Forelimb muscle (tissue), 1 donor: ENCODE measurements around the gene IRGC. TPM values are rescaled to one million over a fixed set of nuclear protein-coding genes. Genes with fewer than 3 reads are reported as not detected.
"Not testable (repeated sequence)": the region's sequence is repeated elsewhere in the genome, so short reads cannot be mapped to it uniquely, and the experiment has no call there.

Source experiments
- DNase-seq: peaks from one replicate; pipeline ENCODE4 v3.0.0-alpha.2; 2013; ENCODE audit warnings: low read depth
- polyA plus RNA-seq: library from polyadenylated mRNA; unstranded; fragments of 120-200 nt; gene quantifications from one replicate; pipeline ENCODE4 v1.2.1, GENCODE V29; 2013; ENCODE audit not compliant: insufficient read length

The IRGC gene
- polyA plus RNA-seq, 1 donor = not detected

GRCh38 chr19:43754253-43754502 lies 38.3 kb downstream of the IRGC start:
- no peak for DNase-seq

GRCh38 chr19:43754503-43755255 lies 38.8 kb downstream of the IRGC start, which contains the start of gene SMG9:
SMG9 (minus strand) TSS chr19:43754962; CDS start chr19:43750741, 4,221 bp downstream.
- peak; percentile 91 for DNase-seq

DNA sequence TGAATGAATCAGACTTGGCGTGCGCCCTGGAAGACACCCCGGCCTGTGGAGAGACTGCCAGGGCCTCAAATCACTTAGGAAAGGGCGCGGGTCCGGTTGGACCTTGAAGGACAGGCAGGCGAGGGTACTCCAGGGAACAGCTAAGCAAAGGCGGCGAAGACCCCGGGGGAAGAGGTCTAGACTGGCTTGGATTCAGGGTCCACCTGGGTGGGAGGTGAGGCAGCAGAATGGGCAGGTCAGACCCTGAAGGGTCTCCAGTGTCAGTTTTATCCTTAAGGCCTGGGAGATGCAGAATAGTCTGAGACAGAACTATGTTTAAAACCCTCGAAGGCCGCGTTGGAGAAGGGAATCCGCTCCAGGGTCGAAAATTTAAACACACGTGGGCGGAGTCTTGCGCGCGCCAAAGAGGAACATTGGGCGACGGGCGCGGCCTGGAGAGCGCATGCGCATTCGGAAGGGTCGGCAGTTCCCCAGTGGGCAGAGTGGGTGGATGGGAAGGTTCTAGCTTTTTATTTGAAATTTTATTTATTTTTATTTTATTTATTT lies 39.5 kb downstream of the IRGC start:
- peak; percentile 48 for DNase-seq

- no peak for DNase-seq
Observed at GRCh38 chr19:43759515-43759914, 43.6 kb downstream of the IRGC start.

DNA sequence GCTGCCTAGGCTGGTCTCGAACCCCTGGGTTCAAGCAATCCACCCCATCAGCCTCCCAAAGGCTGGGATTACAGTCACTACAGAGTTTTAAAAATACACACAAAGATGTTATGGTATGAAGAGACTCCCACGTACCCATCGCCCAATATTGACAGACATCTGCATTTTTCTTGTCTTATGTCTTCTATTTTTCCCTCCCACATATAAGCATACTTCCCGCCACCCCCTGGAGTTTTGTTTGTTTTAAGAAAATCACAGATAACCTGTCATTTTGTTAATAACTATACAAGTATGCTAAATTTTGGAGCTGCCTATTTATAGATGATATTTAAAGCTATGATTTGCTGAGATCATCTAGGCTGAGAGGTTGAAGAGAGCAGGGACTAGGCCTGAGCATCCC lies 45.1 kb downstream of the IRGC start:
- DNase-seq = no peak

DNA sequence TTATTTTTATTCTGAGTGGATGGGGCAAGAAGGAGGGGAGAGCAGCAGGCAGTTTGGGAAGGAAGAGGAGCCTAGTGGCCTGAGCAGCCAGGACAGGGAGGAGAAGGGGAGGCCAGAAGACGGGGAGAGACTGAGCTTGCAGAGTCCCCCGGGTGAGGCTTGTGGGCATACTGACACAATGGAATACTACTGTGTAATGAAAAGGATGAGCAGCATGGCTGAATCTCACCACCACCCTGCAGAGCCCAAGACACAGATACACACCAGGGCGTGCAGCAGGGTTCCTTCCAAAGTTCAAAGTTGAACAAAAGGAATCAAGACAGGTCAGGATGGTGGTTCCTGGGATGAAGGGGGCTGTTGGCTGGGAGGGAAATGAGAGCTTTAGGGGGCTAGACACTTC lies 46.9 kb downstream of the IRGC start:
- no peak for DNase-seq

DNA sequence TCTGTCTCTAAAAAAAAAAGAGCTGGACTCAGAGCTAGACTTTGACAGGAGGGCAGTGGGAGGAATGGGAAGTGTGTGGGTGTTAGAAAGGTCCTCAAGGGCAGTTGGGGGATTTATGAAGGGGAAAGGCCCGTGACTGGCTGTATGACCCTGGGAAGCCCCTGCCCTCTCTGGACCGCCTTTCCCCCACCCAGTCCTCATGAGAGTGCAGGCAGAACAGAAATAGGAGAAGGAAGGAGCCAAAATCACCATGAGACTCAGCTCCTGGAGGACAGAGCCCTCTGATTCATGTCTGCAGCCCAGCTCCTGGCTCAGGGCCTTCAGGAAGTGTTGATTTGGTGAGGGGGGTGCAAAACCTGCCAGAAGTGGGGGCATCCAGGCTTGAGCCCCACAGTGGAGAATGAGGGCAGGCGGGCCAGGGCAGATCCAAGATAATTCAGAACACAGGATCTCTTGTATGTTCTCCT lies 47.6 kb downstream of the IRGC start:
- no peak for DNase-seq

DNA sequence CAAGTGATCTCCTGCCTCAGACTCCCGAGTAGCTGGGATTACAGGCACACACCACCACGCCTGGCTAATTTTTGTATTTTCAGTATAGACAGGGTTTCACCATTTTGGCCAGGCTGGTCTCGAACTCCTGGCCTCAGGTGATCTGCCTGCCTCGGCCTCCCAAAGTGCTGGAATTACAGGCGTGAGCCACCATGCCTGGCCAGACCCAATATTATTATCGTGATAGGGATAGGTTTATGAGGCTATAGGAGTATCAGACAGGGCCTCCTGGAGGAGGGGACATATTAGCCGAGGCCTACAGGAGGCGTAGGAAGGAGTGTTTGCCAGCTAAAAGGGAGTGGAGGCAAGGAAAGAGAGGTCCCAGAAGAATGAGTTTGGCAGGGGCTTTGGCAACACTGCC lies 48.8 kb downstream of the IRGC start:
- not testable (repeated sequence) for DNase-seq

DNA sequence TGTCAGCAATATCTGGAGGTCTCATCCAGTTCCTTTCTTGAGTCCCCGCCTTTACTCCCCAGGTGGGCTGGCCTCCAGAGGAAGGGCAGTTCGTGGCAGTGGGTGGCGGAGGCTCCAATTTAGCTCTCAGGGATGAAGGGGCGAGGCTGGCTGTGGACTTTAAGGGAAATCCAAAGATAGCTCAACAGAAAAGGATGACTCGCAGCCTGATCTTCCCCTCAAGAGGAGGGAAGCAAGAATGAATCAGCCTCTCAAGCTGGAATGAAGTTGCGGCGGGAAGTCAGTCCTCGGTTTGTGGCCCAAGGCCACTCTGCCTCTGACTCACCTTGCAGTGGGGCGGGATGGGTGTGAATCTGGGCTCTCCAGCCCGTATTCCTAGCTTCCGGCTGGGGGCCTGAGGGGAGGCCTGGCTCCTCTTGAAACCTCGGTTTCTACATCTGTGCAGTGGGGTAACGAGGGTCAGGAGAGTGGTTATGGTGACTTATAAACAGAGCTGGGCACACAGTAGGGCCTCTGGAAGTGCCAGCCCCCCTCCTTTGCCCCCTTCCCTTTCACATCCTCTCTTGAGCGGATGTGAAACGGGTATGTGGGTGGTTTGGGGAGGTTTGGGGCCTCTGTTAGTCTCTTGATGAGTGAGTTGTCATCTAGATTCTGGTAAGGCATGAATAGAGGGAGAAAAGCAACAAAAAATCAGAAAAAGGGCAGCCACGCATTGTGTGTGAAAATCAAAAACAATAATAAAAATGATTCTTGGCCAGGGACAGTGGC lies 49.4 kb downstream of the IRGC start:
- DNase-seq = no peak

- DNase-seq = no peak
Observed at GRCh38 chr19:43766755-43767043, 50.8 kb downstream of the IRGC start.

- no peak for DNase-seq
Observed at GRCh38 chr19:43767316-43767715, 51.4 kb downstream of the IRGC start.

DNA sequence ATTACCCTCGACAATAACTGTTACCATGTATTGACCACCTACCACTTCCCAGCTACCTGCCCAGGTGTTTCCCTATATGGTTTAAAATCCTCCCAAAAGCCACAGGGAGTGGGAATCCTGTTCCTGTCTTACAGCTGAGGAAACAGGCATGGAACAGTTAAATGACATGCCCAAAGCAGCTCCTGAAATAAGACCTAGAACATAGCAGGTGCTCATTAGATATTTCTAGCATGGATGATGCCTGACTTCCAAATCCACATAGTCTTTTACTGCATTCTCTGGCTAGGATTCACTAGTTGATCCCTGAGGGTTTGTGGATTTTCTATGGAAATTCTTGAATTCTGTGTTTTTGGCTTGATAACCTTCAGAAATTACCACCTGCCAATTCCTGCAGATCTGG lies 51.9 kb downstream of the IRGC start:
- no peak for DNase-seq

- no peak for DNase-seq
Observed at GRCh38 chr19:43768273-43769050, 52.6 kb downstream of the IRGC start.

DNA sequence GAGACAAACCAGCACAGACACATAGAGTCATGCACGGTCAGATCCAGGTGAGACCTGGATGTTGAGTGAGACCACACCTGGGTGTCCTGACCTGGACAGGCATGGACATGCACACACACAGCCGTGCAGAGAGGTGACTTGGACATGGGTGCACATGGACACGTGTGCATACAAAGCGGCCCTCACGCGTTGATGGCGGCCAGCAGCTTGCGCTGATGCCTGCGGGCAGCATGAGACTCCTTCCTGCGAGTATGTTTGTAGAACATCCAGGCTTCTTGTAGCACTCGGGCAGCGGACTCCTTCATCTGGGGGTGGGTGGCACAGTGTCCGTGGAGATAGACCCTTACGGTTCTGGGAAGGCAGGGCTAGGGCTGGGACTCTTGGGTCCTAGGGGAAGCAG lies 53.4 kb downstream of the IRGC start:
- DNase-seq = no peak

Other genes starting within 250 kb of the IRGC start
- 3.4 TPM for gene PHLDB3, start 211.3 kb upstream of the IRGC start, polyA plus RNA-seq
- gene ETHE1, start 188.9 kb upstream of the IRGC start, polyA plus RNA-seq = 12.5 TPM
- gene ZNF575, start 182.9 kb upstream of the IRGC start, polyA plus RNA-seq = 3.0 TPM
- gene XRCC1, start 140.5 kb upstream of the IRGC start, polyA plus RNA-seq = 28.9 TPM
- 5.1 TPM for gene PINLYP, start 140.3 kb upstream of the IRGC start, polyA plus RNA-seq
- gene IRGQ, start 119.9 kb upstream of the IRGC start, polyA plus RNA-seq = 12.4 TPM
- 10.2 TPM for gene ZNF576, start 119.5 kb upstream of the IRGC start, polyA plus RNA-seq
- 0.71 TPM for gene SRRM5, start 104.0 kb upstream of the IRGC start, polyA plus RNA-seq
- gene ZNF428, start 96.4 kb upstream of the IRGC start, polyA plus RNA-seq = 56.5 TPM
- gene CADM4, start 76.2 kb upstream of the IRGC start, polyA plus RNA-seq = 7.0 TPM
- gene PLAUR, start 45.9 kb upstream of the IRGC start, polyA plus RNA-seq = 5.3 TPM
- gene SMG9, start 38.9 kb downstream of the IRGC start, polyA plus RNA-seq = 34.3 TPM
- 0.51 TPM for gene KCNN4, start 64.9 kb downstream of the IRGC start, polyA plus RNA-seq
- 0.34 TPM for gene LYPD5, start 86.4 kb downstream of the IRGC start, polyA plus RNA-seq
- gene ZNF283, start 111.2 kb downstream of the IRGC start, polyA plus RNA-seq = 9.7 TPM
- 8.8 TPM for gene ZNF404, start 167.9 kb downstream of the IRGC start, polyA plus RNA-seq
- 12.5 TPM for gene ZNF45, start 219.2 kb downstream of the IRGC start, polyA plus RNA-seq
- gene ZNF221, start 235.2 kb downstream of the IRGC start, polyA plus RNA-seq = 2.4 TPM